GM12878 (cell line): ENCODE data around the gene ZNF610. TPM values are rescaled to one million over a fixed set of nuclear protein-coding genes. Genes with fewer than 3 reads are reported as not detected.
A peak's percentile ranks its signal among the peaks of the same experiment; 100 is the strongest.

Experiments
- ATAC-seq: fragments of 200-7000 bp; cut with Tn5 transposase; 3 replicates; pipeline ENCODE4 v1.9.1; 2020; ENCODE audit warnings: mild to moderate bottlenecking, moderate library complexity
- Bru-seq: library from RNA; stranded (reverse); fragments of 400-500 nt; gene quantifications from one replicate; lab custom pipeline; 2021; lab: Mats Ljungman, UMichigan
- BruChase-seq, 2 experiments: library from RNA; stranded (reverse); fragments of 400-500 nt; gene quantifications; one replicate each; lab custom pipeline; 2021; lab: Mats Ljungman, UMichigan
- BruUV-seq: library from RNA; stranded (reverse); fragments of 400-500 nt; replicated peaks from 2 replicates; lab custom pipeline; 2021; lab: Mats Ljungman, UMichigan
- CTCF ChIA-PET: fragments of 300-600 bp; sonication (Branson Sonifier 250); formaldehyde crosslinking; extraction: SDS; loops from one replicate; lab custom pipeline; 2021; ENCODE audit warnings: inconsistent platforms; lab: Yijun Ruan, JAX
- POLR2A ChIA-PET: fragments of 350-600 bp; formaldehyde crosslinking; extraction: SDS; loops from one replicate; lab custom pipeline; 2021; ENCODE audit warnings: inconsistent platforms; lab: Charles Lee
- RAD21 ChIA-PET: fragments of 300-600 bp; sonication (Branson Sonifier 250); formaldehyde crosslinking; loops from one replicate; lab custom pipeline; 2023; ENCODE audit warnings: antibody characterized with exemption; ENCODE audit not compliant: unreplicated experiment; lab: Charles Lee
- SMC1A ChIA-PET: fragments of 300-600 bp; sonication (Branson Sonifier 250); formaldehyde crosslinking; loops from one replicate; lab custom pipeline; 2023; ENCODE audit not compliant: unreplicated experiment, uncharacterized antibody; lab: Charles Lee
- DNase-seq: peaks from one replicate; pipeline ENCODE4 v3.0.0-alpha.2; 2011; ENCODE audit warnings: low read depth, low spot score
- FAIRE-seq: peaks from 3 replicates; lab custom pipeline; 2011; peaks lifted over from hg19 to GRCh38; lab: Jason Lieb, UNC
- H2AFZ ChIP-seq: 2 replicates; pipeline ENCODE4 v1.6.0; 2011; ENCODE audit warnings: low read depth, low read length, control low read depth; ENCODE audit not compliant: control insufficient read depth
- H3K27ac ChIP-seq: 2 replicates; pipeline ENCODE4 v1.5.1; 2011; ENCODE audit warnings: control low read depth; ENCODE audit not compliant: control insufficient read depth, insufficient read depth
- H3K27me3 ChIP-seq, 2 experiments: replicated peaks in 1 of 2; 2 replicates each; pipeline versions ENCODE4 v1.6.0 to v1.6.1; 2011; ENCODE audit warnings: low read length in 1 of 2; ENCODE audit not compliant: control insufficient read depth in 2 of 2, insufficient read depth in 2 of 2
- H3K36me3 ChIP-seq, 2 experiments: 2 replicates each; pipeline ENCODE4 v1.5.1; 2011; ENCODE audit warnings: low read length in 1 of 2; ENCODE audit not compliant: control insufficient read depth in 2 of 2, insufficient read depth in 2 of 2
- H3K4me1 ChIP-seq: 2 replicates; pipeline ENCODE4 v1.6.1; 2011; ENCODE audit warnings: mild to moderate bottlenecking, low read length, moderate library complexity, mixed read lengths; ENCODE audit not compliant: control insufficient read depth, insufficient read depth
- H3K4me2 ChIP-seq: 2 replicates; pipeline ENCODE4 v1.6.0; 2011; ENCODE audit warnings: control low read depth; ENCODE audit not compliant: control insufficient read depth, insufficient read depth
- H3K4me3 ChIP-seq: fragments of 200-600 bp; sonication (generic); 2 replicates; pipeline ENCODE4 v1.5.1; 2016
- H3K79me2 ChIP-seq: 2 replicates; pipeline ENCODE4 v1.6.0; 2011; ENCODE audit warnings: low read length; ENCODE audit not compliant: control insufficient read depth, insufficient read depth
- H3K9ac ChIP-seq: 2 replicates; pipeline ENCODE4 v1.8.0; 2011; ENCODE audit warnings: low read length, control low read depth, mixed read lengths; ENCODE audit not compliant: control insufficient read depth, insufficient read depth
- H3K9me3 ChIP-seq: replicated peaks from 3 replicates; pipeline ENCODE4 v1.5.1; 2011; ENCODE audit warnings: mild to moderate bottlenecking, low read length; ENCODE audit not compliant: control insufficient read depth, insufficient read depth
- H4K20me1 ChIP-seq: 2 replicates; pipeline ENCODE4 v1.6.0; 2011; ENCODE audit not compliant: control insufficient read depth, insufficient read depth
- BCL11A ChIP-seq: IDR thresholded peaks from 2 replicates; pipeline ENCODE4 v1.6.1; 2011; ENCODE audit warnings: low read depth, low read length
- CBX3 ChIP-seq: fragments of 200-600 bp; sonication (generic); IDR thresholded peaks from 2 replicates; pipeline ENCODE4 v1.6.1; 2016; ENCODE audit warnings: low read depth, borderline replicate concordance
- CHD2 ChIP-seq: IDR thresholded peaks from 2 replicates; pipeline ENCODE4 v1.6.1; 2011; ENCODE audit warnings: low read depth, low read length, improper control_type of control experiment, borderline replicate concordance
- CREB1 ChIP-seq: IDR thresholded peaks from 2 replicates; pipeline ENCODE4 v1.6.1; 2012; ENCODE audit warnings: low read depth, mild to moderate bottlenecking, inconsistent platforms
- CREM ChIP-seq: IDR thresholded peaks from 2 replicates; pipeline ENCODE4 v1.6.1; 2014; ENCODE audit warnings: antibody characterized with exemption, low read depth
- HDAC6 ChIP-seq: fragments of 200-600 bp; sonication (generic); IDR thresholded peaks from one replicate; pipeline ENCODE4 v1.8.0; 2017; ENCODE audit warnings: antibody characterized with exemption; ENCODE audit not compliant: unreplicated experiment
- IKZF1 ChIP-seq: fragments of 450-650 bp; conservative IDR thresholded peaks from 2 replicates; pipeline ENCODE4 v1.6.1; 2017; ENCODE audit warnings: antibody characterized with exemption, mild to moderate bottlenecking
- KDM1A ChIP-seq: fragments of 200-600 bp; sonication (generic); IDR thresholded peaks from 2 replicates; pipeline ENCODE4 v1.6.1; 2016; ENCODE audit warnings: borderline replicate concordance
- NR2F1 ChIP-seq: fragments of 450-650 bp; conservative IDR thresholded peaks from 2 replicates; pipeline ENCODE4 v1.6.1; 2017; ENCODE audit warnings: mild to moderate bottlenecking
- NRF1 ChIP-seq: conservative IDR thresholded peaks from 2 replicates; pipeline ENCODE4 v1.6.1; 2011; ENCODE audit warnings: mild to moderate bottlenecking, low read depth, low read length, improper control_type of control experiment
- PML ChIP-seq: IDR thresholded peaks from 2 replicates; pipeline ENCODE4 v1.6.1; 2012; ENCODE audit warnings: low read length, inconsistent platforms
- RELB ChIP-seq: fragments of 450-650 bp; IDR thresholded peaks from 2 replicates; pipeline ENCODE4 v1.6.1; 2017; ENCODE audit warnings: low read depth, mild to moderate bottlenecking, moderate library complexity
- SPI1 ChIP-seq: IDR thresholded peaks from 2 replicates; pipeline ENCODE4 v1.6.1; 2011; ENCODE audit warnings: low read depth, mild to moderate bottlenecking, low read length, moderate library complexity, borderline replicate concordance; ENCODE audit not compliant: insufficient read depth
- SRF ChIP-seq, 2 experiments: IDR thresholded peaks; 2 replicates each; pipeline ENCODE4 v1.6.1; 2011; ENCODE audit warnings: low read depth in 2 of 2, low read length in 2 of 2, mild to moderate bottlenecking in 1 of 2, moderate library complexity in 1 of 2
- ZBTB11 ChIP-seq: fragments of 450-650 bp; formaldehyde crosslinking; IDR thresholded peaks from 2 replicates; pipeline ENCODE4 v1.5.0; 2022; ENCODE audit warnings: mild to moderate bottlenecking, missing genetic modification characterization
- ZNF24 ChIP-seq: fragments of 450-650 bp; IDR thresholded peaks from 2 replicates; pipeline ENCODE4 v1.6.1; 2017; ENCODE audit warnings: antibody characterized with exemption, mild to moderate bottlenecking
- WGBS: methylation state at CpG from one replicate; pipeline ENCODE4 v1.1.6; 2016; ENCODE audit warnings: low lambda C conversion rate; ENCODE audit not compliant: insufficient replicate concordance, insufficient coverage; ENCODE audit errors: missing lambda C conversion rate; 5-methylcytosine and 5-hydroxymethylcytosine counted together
- in situ Hi-C: fragments of 300-500 bp; cut with MboI; formaldehyde crosslinking; loops from 9 replicates; pipeline ENCODE4 v1.14.3; 2018; ENCODE audit warnings: mixed read lengths
- intact Hi-C: fragments of 100-400 bp; cut with micrococcal nuclease; formaldehyde crosslinking; loops from one replicate; pipeline ENCODE4 v1.14.2; 2022; ENCODE audit not compliant: unreplicated experiment
- long read RNA-seq, 2 experiments: library from polyadenylated mRNA; unstranded; transcript quantifications; one replicate each; pipeline ENCODE4 v2.0.0, GENCODE V29; 2019 to 2020
- polyA minus RNA-seq, 3 experiments: library from RNA; depleted of rRNA, polyadenylated mRNA; stranded (reverse); fragments of >200 nt; gene quantifications; 2 replicates each; pipeline ENCODE4 v1.2.3, GENCODE V29; 2011
- polyA plus RNA-seq, 11 experiments: library from polyadenylated mRNA; depleted of rRNA in 4 of 11; unstranded in 6 of 11; stranded (reverse) in 5 of 11; fragments of >200 nt; fragmentation: Nextera tagmentation in 4 of 11; fragmentation: Illumina TruSeq in 1 of 11; extraction: Ambion mirVana in 4 of 11; extraction: Trizol in 1 of 11; gene quantifications; 1 replicate in 1 of 11; 2 replicates in 10 of 11; pipeline versions ENCODE4 v1.2.1 to v1.2.3, GENCODE V29; 2011 to 2016; ENCODE audit warnings: inconsistent platforms in 2 of 11, missing spikeins in 2 of 11, low read depth in 1 of 11
- total RNA-seq, 4 experiments: library from RNA; depleted of rRNA in 3 of 4; stranded (reverse); fragments of >200 nt in 3 of 4; fragmentation: Illumina TruSeq in 1 of 4; extraction: Trizol in 1 of 4; gene quantifications; 2 replicates each; pipeline versions ENCODE4 v1.2.1 to v1.2.3, GENCODE V29; 2013 to 2021

ZNF610 gene
- 6.4 and 6.5 TPM in 2 replicates for total RNA-seq (2013; cell fraction: nucleolus; rRNA removed)
- 0.05 and 0.11 TPM in 2 replicates for total RNA-seq (2014; rRNA removed)
- total RNA-seq (2014; rRNA removed; fragmentation: Illumina TruSeq; extraction: Trizol): 0.28 and 0.54 TPM in 2 replicates
- 0.64 and 1.2 TPM in 2 replicates for total RNA-seq (2021)
- 0.16 TPM for polyA plus RNA-seq (2011; ENCODE audit: low read depth)
- polyA plus RNA-seq (2011; rRNA removed): 0.26 and 0.52 TPM in 2 replicates
- polyA plus RNA-seq (2011; cell fraction: cytosol; rRNA removed): 0.38 and 0.43 TPM in 2 replicates
- 0.66 and 0.91 TPM in 2 replicates for polyA plus RNA-seq (2011; cell fraction: nucleus; rRNA removed)
- 0.41 and 1.1 TPM in 2 replicates for polyA plus RNA-seq (2012)
- polyA plus RNA-seq (2014; fragmentation: Illumina TruSeq; extraction: Trizol): 0.51 and 0.65 TPM in 2 replicates
- under 1 TPM; 0.15 to 0.76 TPM for polyA plus RNA-seq (2014; fragmentation: Nextera tagmentation; extraction: Ambion mirVana)
- polyA plus RNA-seq (2014; rRNA removed): 0.32 and 0.67 TPM in 2 replicates
- under 1 TPM; 0.39 to 0.89 TPM for polyA plus RNA-seq (2016; fragmentation: Nextera tagmentation; extraction: Ambion mirVana)
- 0.15 and 0.57 TPM in 2 replicates for polyA minus RNA-seq (2011; rRNA and poly(A)+ RNA removed)
- 0.42 TPM in 1 of 2 replicates, not detected in the other for polyA minus RNA-seq (2011; cell fraction: cytosol; rRNA and poly(A)+ RNA removed)
- polyA minus RNA-seq (2011; cell fraction: nucleus; rRNA and poly(A)+ RNA removed): 0.60 TPM in 1 of 2 replicates, not detected in the other
- Bru-seq, nascent RNA: percentile 34 among the genes with signal in this experiment
- percentile 28 among the genes with signal in this experiment for BruChase-seq, experiment 1, labeled RNA remaining after a 6-hour chase
- BruChase-seq, experiment 2, labeled RNA remaining after a 2-hour chase: percentile 30 among the genes with signal in this experiment
- long read RNA-seq, experiment 1: 0 reads
- long read RNA-seq, experiment 2, partial matches to known transcripts: 0 of 1 reads
- long read RNA-seq, experiment 2, other reads (novel, unspliced or antisense): 1 of 1 reads

GRCh38 chr19:52336117-52336790 is at the start of gene ZNF610:
TSS of gene ZNF610 (plus strand) at chr19:52336243. CDS start at chr19:52349173, 12,930 bp downstream.
- DNase-seq (peak; percentile 34), FAIRE-seq (no peak), ATAC-seq (peak; percentile 91)
- BruUV-seq: TSS peak; percentile 86
- ChIA-PET RAD21 (no interaction called here), POLR2A (no interaction called here), CTCF (interaction anchor here (0.6 kb wide), 1 partner anchor 265 kb away, joined by 3 read pairs; no protein-coding TSS in a partner anchor), SMC1A (no interaction called here)
- H3K4me2 ChIP-seq: peak within 1 kb of the TSS; percentile 67
- H3K27ac ChIP-seq: peak within 1 kb of the TSS; percentile 24; the same call in 1 of the 2 replicates
- H3K9ac ChIP-seq: peak within 1 kb of the TSS; percentile 79
- H3K9me3 ChIP-seq: peaks cover 11% of the 10 kb centered on the region
- no peaks in the 10 kb centered on the region for H3K4me1 ChIP-seq
- H3K27me3 ChIP-seq: no peaks in the 10 kb centered on the region
- intact Hi-C loops: no loop called here
- no peaks in the 10 kb centered on the region for H3K36me3 ChIP-seq
- H3K4me3 ChIP-seq: peak within 1 kb of the TSS; percentile 77
- peak within 1 kb of the TSS; percentile 69 for H2AFZ ChIP-seq
- in situ Hi-C loops: no loop called here
- 4% methylated on average over 48 of the region's 55 CpGs for WGBS
- no peaks in the 10 kb centered on the region for H4K20me1 ChIP-seq
- H3K79me2 ChIP-seq: no peaks in the 10 kb centered on the region
- TF ChIP-seq KDM1A (no peak), SRF (IDR thresholded peaks at IDR 0.05; ENCODE audit: low read depth in 2 of 2, low read length in 2 of 2) (no peak), CHD2 (no peak), HDAC6 (no peak), SPI1 (no peak), NR2F1 (peak; percentile 89), CBX3 (no peak), ZNF24 (no peak), IKZF1 (0 out of 2 replicates have a peak, but pooled peaks have one; percentile 17), RELB (no peak), NRF1 (peak; percentile 41), CREM (peak; percentile 27; the same call in 1 of the 2 replicates), CREB1 (peak; percentile 27; the same call in 1 of the 2 replicates), BCL11A (no peak), PML (peak; percentile 49; the same call in 1 of the 2 replicates), ZBTB11 (CRISPR knock-in tag) (no peak)
